IPS-NIHi7 (cell line): ENCODE measurements around the gene TRAPPC5.

ENCODE experiments used
- DNase-seq: peaks from one replicate; pipeline ENCODE4 v3.0.0; 2012; ENCODE audit warnings: mixed read lengths; ENCODE audit errors: extremely low spot score

TRAPPC5 gene

DNA sequence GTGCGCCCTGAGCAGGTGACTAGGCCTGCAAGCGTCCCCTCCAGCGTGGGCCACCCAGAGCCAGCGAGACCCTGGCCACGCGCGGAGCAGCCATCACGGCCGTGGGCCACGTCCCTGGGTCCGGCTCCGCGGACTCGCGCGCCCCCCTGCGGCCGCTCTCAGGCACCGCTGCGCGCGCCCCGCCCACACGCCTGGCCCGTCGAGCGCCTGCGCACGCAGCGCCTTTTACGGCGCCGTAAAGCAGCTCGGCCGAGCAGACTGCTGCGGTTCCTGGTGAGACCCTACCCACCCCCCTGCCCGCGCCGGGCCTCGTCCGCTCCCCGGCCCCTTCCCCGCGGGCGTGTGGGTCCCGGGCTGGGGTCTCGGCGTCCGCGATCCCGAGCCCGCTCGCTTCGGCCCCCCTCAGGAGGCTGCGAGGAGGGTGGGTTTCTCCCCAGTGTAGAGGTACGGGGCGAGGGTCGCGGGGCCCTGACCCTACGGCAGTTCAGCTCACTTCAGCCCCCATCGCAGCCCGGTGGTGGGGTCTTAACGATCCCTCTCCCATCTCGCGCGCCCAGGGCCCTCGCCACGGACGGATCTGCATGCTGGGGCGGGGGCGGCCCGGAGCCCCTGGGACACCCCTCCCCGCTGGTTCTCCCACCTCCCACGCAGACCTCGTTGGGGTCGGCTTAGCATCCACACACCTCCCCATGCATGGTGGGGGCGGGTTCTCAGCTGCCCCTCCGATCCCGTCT lies at the start of gene TRAPPC5:
TSS of gene TRAPPC5 (plus strand) at position 228 of the 734 bp plus-strand sequence. CDS start 1,421 bp downstream, outside the sequence.
- DNase-seq: peak; percentile 95

GRCh38 chr19:7631577-7631976 lies 49.1 kb upstream of the TRAPPC5 start:
- no peak for DNase-seq

- no peak for DNase-seq
Observed at GRCh38 chr19:7632340-7633203, 48.1 kb upstream of the TRAPPC5 start.

- DNase-seq: no peak
Observed at GRCh38 chr19:7633698-7634097, 46.9 kb upstream of the TRAPPC5 start, which contains the start of gene PCP2. Gene PCP2, minus strand, starts transcription at chr19:7633719. Its CDS starts 262 bp downstream, at chr19:7633457.

- no peak for DNase-seq
Observed at GRCh38 chr19:7635670-7636069, 45.0 kb upstream of the TRAPPC5 start.

DNA sequence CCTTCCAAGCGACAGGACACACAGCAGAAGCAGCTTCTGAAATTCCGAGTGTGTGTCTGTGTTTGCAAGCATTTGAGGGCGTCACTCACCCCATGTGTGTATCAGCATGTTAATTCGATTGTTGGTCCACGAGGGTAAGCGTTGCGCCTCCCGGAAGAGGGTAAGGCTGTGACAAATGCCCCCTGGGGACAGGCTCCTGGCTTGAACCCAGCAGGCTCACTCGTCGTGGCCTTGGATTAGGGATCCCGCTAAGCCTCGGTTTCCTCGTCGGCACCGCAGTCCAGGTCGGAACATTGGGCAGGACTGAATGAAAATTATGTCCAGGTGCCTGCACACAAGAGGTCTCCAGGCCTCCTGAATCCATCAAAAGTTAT lies 44.3 kb upstream of the TRAPPC5 start:
- no peak for DNase-seq

DNA sequence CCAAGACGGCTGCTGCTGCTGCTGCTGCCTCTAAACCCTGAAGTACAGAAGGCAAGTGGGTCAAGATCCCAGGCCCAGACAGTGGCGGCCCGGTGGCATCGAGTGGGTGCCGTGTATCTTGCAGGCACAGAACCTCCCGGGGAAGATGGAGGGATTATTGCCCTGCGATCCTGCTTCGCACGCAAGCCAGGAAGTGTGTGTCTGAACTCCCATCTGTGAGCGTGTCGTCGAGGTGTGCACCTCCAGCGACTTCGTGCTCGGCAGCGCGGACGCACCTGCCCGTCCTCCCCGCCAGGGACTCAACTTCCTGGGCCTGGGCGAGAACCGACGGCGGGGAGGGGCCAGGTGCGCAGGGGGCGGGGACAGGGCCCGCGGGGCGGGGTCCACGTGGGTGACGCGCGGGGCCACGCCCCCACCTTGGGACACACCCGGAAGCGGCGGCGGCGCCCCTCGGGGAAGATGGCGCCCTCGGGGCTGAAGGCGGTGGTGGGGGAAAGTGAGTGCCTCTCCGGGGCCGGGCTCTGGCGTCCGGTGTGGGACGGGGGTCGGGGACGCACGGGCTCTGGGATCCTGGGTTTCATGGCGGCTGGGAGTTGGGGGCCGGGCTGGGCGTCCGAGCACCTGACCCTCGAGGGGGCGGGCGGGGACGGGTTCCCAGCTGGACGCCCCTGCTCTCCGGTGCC lies 43.8 kb upstream of the TRAPPC5 start, which contains the start of gene STXBP2:
TSS of gene STXBP2 (plus strand) at position 420 of the 683 bp plus-strand sequence. CDS start at position 460, 40 bp downstream.
- peak; percentile 97 for DNase-seq

DNA sequence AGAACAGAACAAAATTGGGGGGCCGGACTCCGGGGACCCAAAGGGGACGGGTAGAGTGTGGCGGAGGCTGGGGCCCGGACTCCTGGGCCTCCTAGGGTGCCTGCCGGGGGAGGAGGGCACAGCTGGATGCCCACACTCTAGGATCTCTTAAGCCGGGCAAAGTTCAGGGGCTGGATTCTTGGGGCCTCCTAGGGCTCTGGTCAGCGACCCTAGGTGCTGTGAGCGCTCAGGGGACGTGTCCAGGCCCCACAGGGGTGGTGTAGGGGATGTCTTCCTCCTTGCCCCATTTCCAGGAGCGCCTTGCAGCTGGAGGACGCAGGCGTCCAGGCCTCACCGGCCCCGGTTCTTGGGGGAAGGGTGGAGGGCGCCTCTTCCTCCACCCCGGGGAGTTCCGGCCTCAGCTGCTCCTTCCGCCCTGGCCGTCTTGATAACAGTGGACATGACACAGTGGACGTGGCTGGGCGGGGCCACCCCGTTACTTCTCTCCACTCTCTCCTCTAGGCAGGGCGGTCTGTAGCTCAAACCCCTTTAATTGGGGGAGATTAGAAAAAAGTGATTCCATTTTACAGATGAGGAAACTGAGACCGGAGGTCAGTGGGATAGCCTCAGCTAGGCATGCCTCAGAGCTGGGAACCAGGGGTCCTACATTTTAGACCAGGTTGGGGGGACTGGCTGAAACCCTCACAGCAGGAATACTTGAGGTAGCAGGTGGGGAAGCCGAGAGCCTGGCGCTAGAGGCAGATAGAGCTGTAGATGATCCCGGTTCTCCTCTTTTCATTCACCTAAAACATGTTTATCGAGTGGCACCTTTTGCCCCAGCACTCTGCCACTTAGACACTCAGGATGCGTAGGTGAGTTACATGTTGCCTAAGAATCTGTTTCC lies 43.0 kb upstream of the TRAPPC5 start:
- no peak for DNase-seq

GRCh38 chr19:7638802-7639465 lies 41.7 kb upstream of the TRAPPC5 start:
- no peak for DNase-seq

GRCh38 chr19:7639863-7640348 lies 40.7 kb upstream of the TRAPPC5 start:
- DNase-seq: no peak

DNA sequence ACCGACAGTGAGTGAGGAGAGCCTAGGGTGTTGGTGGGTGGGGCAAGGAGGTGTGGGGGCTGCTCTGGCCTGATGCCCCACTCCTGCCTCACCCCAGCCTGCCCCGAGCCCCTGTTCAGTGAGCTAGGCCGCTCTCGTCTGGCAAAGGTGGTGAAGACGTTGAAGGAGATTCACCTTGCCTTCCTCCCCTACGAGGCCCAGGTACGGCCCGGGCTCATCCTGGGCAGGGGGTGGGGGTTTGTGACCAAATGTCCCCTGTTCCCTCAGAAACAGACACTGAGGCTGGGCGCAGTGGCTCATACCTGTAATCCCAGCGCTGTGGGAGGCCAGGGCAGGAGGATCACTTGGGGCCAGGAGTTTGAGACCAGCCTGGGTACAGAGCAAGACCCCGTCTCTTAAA lies 39.8 kb upstream of the TRAPPC5 start:
- no peak for DNase-seq

- DNase-seq: no peak
Observed at GRCh38 chr19:7641290-7642276, 39.0 kb upstream of the TRAPPC5 start.

- no peak for DNase-seq
Observed at GRCh38 chr19:7642295-7643030, 38.2 kb upstream of the TRAPPC5 start.

- no peak for DNase-seq
Observed at GRCh38 chr19:7643031-7643415, 37.6 kb upstream of the TRAPPC5 start.

DNA sequence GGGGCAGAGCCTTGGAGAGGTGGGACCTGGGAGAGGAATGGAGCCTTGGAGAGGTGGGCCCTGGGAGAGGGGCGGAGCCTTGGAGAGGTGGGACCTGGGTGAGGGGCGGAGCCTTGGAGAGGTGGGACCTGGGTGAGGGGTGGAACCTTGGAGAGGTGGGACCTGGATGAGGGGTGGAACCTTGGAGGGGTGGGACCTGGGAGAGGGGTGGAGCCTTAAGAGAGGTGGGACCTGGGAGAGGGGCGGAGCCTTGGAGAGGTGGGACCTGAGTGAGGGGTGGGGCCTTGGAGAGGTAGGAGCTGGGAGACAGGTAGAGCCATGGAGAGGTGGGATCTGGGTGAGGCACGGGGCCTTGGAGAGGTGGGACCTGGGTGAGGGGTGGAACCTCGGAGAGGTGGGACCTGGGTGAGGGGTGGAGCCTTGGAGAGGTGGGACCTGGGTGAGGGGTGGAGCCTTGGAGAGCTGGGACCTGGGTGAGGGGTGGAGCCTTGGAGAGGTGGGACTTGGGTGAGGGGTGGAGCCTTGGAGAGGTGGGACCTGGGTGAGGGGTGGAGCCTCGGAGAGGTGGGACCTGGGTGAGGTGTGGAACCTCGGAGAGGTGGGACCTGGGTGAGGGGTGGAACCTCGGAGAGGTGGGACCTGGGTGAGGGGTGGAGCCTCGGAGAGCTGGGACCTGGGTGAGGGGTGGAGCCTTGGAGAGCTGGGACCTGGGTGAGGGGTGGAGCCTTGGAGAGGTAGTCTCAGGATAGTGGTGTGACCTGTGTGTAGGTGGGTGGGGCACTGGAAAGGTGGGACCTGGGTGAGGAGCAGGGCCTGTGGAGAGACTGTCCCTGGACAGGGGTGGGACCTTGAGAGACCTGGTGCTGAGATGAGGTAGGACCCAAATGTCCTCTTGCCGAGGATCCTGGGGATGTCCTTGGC lies 36.7 kb upstream of the TRAPPC5 start:
- DNase-seq: peak; percentile 69

DNA sequence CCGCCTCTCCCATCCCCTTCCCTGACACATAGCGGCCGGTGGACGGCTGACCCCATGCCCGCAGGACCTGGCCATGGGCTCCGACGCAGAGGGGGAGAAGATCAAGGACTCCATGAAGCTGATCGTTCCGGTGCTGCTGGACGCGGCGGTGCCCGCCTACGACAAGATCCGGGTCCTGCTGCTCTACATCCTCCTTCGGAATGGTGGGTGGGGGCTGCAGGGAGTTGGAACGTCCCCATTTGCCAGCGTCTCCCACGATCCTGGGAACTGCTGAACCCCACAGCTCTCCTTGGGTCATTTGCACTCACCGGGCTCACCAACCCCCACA lies 36.1 kb upstream of the TRAPPC5 start:
- no peak for DNase-seq

DNA sequence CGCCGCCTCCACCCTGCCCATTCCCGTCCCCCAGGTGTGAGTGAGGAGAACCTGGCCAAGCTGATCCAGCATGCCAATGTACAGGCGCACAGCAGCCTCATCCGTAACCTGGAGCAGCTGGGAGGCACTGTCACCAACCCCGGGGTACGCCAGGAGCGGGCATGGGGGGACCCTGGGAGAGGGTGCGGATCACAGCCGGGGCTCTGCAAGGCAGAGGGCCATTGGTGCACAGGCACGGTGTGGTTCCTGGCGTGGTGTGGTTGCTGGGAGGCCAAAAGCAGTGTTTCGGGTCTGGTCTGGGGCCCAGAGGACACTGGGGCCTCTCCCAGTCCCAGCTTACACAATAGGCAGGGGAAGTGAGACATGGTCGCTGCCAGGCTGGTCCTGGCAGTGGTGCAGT lies 35.5 kb upstream of the TRAPPC5 start:
- DNase-seq: no peak
